Hypothalamus (tissue), 51 donors: ENCODE data around the gene TANGO2.
A peak's percentile ranks its signal among the peaks of the same experiment; 100 is the strongest.

Experiments
- DNase-seq, 51 donors: peaks; one replicate each; lab custom pipeline; 2025; lab: John Stamatoyannopoulos, UW

The TANGO2 gene

GRCh38 chr22:20024650-20025397 is 3.9 kb downstream of the TANGO2 start:
- DNase-seq = no peak

GRCh38 chr22:20025401-20026203 is 4.7 kb downstream of the TANGO2 start:
- DNase-seq = no peak

- peak in 12 of 51 donors; percentile 7 to 65 (median 40) for DNase-seq
These were observed 5.4 kb downstream of the TANGO2 start for GRCh38 chr22:20026204-20026908.

- DNase-seq = no peak
These were observed 6.2 kb downstream of the TANGO2 start for GRCh38 chr22:20026996-20027601.

- DNase-seq = no peak
These were observed 7.3 kb downstream of the TANGO2 start for GRCh38 chr22:20027966-20028854.

- peak in 13 of 51 donors; percentile 10 to 61 (median 23) for DNase-seq
These were observed 8.1 kb downstream of the TANGO2 start for GRCh38 chr22:20028855-20029549.

- DNase-seq = peak in 1 of 51 donors; percentile 26
These were observed 8.8 kb downstream of the TANGO2 start for GRCh38 chr22:20029550-20030225.

GRCh38 chr22:20031732-20032406 is 11.0 kb downstream of the TANGO2 start:
- no peak for DNase-seq

GRCh38 chr22:20032407-20032991 is 11.6 kb downstream of the TANGO2 start:
- no peak for DNase-seq

- peak in 33 of 51 donors; percentile 14 to 76 (median 42) for DNase-seq
These were observed 12.3 kb downstream of the TANGO2 start for GRCh38 chr22:20033045-20033706.

- DNase-seq = no peak
These were observed 13.2 kb downstream of the TANGO2 start for GRCh38 chr22:20034143-20034542.

- no peak for DNase-seq
These were observed 14.6 kb downstream of the TANGO2 start for GRCh38 chr22:20035375-20036083.

- no peak for DNase-seq
These were observed 15.2 kb downstream of the TANGO2 start for GRCh38 chr22:20036084-20036482.

GRCh38 chr22:20036535-20037392 is 15.9 kb downstream of the TANGO2 start:
- no peak for DNase-seq

- no peak for DNase-seq
These were observed 16.5 kb downstream of the TANGO2 start for GRCh38 chr22:20037419-20037818.
